Caco-2 (cell line): Measurements from ENCODE around the gene ADH6. TPM values are rescaled to one million over a fixed set of nuclear protein-coding genes. Genes with fewer than 3 reads are reported as not detected.

Source experiments
- BruUV-seq: library from RNA; stranded (reverse); fragments of 400-500 nt; replicated peaks from 2 replicates; lab custom pipeline; 2021; lab: Mats Ljungman, UMichigan
- CTCF ChIA-PET: fragments of 300-600 bp; sonication (Branson Sonifier 250); formaldehyde crosslinking; loops from one replicate; lab custom pipeline; 2022; ENCODE audit warnings: antibody characterized with exemption; lab: Charles Lee
- POLR2A ChIA-PET: fragments of 300-600 bp; sonication (Branson Sonifier 250); formaldehyde crosslinking; loops from one replicate; lab custom pipeline; 2022; ENCODE audit warnings: antibody characterized with exemption; lab: Charles Lee
- DNase-seq, 2 experiments: peaks; one replicate each; pipeline versions ENCODE4 v3.0.0 to v3.0.0-alpha.2; 2020 to 2022
- H3K27me3 ChIP-seq: replicated peaks from 2 replicates; pipeline ENCODE4 v1.6.0; 2011; ENCODE audit warnings: low read length; ENCODE audit not compliant: control insufficient read depth, insufficient read depth
- H3K36me3 ChIP-seq: 2 replicates; pipeline ENCODE4 v1.5.1; 2011; ENCODE audit warnings: low read length; ENCODE audit not compliant: control insufficient read depth, insufficient read depth
- H3K4me1 ChIP-seq: fragments of 250-450 bp; sonication (Bioruptor Pico); 2 replicates; pipeline ENCODE4 v1.5.1; 2020; ENCODE audit warnings: mild to moderate bottlenecking
- H3K4me3 ChIP-seq: 2 replicates; pipeline ENCODE4 v1.5.1; 2011; ENCODE audit warnings: low read depth, mild to moderate bottlenecking, control low read depth, low read length
- H3K9me3 ChIP-seq: fragments of 250-450 bp; sonication (Bioruptor Pico); 2 replicates; pipeline ENCODE4 v1.5.1; 2020; ENCODE audit warnings: mild to moderate bottlenecking, moderate library complexity
- H3K27ac Mint-ChIP-seq: one replicate; pipeline ENCODE4 v1.8.0; 2022; ENCODE audit warnings: mixed read lengths; ENCODE audit not compliant: unreplicated experiment
- H3K27me3 Mint-ChIP-seq: one replicate; pipeline ENCODE4 v1.8.0; 2022; ENCODE audit warnings: mixed read lengths; ENCODE audit not compliant: insufficient read depth, unreplicated experiment
- H3K36me3 Mint-ChIP-seq: one replicate; pipeline ENCODE4 v1.8.0; 2022; ENCODE audit warnings: mild to moderate bottlenecking, mixed read lengths; ENCODE audit not compliant: insufficient read depth, unreplicated experiment
- H3K4me1 Mint-ChIP-seq: one replicate; pipeline ENCODE4 v1.8.0; 2022; ENCODE audit warnings: low read depth, mixed read lengths; ENCODE audit not compliant: unreplicated experiment
- H3K4me3 Mint-ChIP-seq: one replicate; pipeline ENCODE4 v1.8.0; 2022; ENCODE audit warnings: mild to moderate bottlenecking, moderate library complexity, mixed read lengths; ENCODE audit not compliant: unreplicated experiment
- H3K9me3 Mint-ChIP-seq: one replicate; pipeline ENCODE4 v1.8.0; 2022; ENCODE audit warnings: mixed read lengths; ENCODE audit not compliant: unreplicated experiment
- CTCF ChIP-seq, 2 experiments: fragments of 200-600 bp in 1 of 2; IDR thresholded peaks; 1 replicate in 1 of 2; 2 replicates in 1 of 2; pipeline versions ENCODE4 v1.5.1 to v1.8.0; 2011 to 2022; ENCODE audit warnings: antibody characterized with exemption in 1 of 2, control low read depth in 1 of 2, inconsistent platforms in 1 of 2, low read depth in 1 of 2, low read length in 1 of 2, mild to moderate bottlenecking in 1 of 2, moderate library complexity in 1 of 2; ENCODE audit not compliant: insufficient read depth in 1 of 2, severe bottlenecking in 1 of 2, unreplicated experiment in 1 of 2
- intact Hi-C: fragments of 100-400 bp; cut with micrococcal nuclease; formaldehyde crosslinking; loops from one replicate; pipeline ENCODE4 v1.10.0; 2022; ENCODE audit not compliant: unreplicated experiment
- total RNA-seq: library from RNA; stranded (reverse); gene quantifications from 2 replicates; pipeline ENCODE4 v1.2.3, GENCODE V29; 2022

The ADH6 gene
- total RNA-seq, 1 experiment from 2014 or later, result 9.1 TPM

GRCh38 chr4:99157478-99157935 lies 61.5 kb downstream of the ADH6 start:
- peaks cover 24% of the 10 kb centered on the region for H3K4me1 Mint-ChIP-seq
- intact Hi-C loops, result loop anchor here (1.0 to 10.0 kb wide), 8 partner anchors 13 to 407 kb away; partner anchors contain the start of genes ADH4, ADH6 and TRMT10A
- ChIA-PET CTCF (interaction anchor here (0.6 kb wide), 1 partner anchor 220 kb away, joined by 3 read pairs; no protein-coding TSS in a partner anchor), POLR2A (no interaction called here)
- TF ChIP-seq CTCF (IDR thresholded peaks at IDR 0.05; ENCODE audit: insufficient read depth in 1 of 2, low read depth in 1 of 2, low read length in 1 of 2, severe bottlenecking in 1 of 2, unreplicated experiment in 1 of 2), result no peak
- no peaks in the 10 kb centered on the region for H3K9me3 Mint-ChIP-seq
- Histone ChIP-seq H3K36me3 (peaks cover 1% of the 10 kb centered on the region; the same call in 1 of the 2 replicates), H3K27me3 (no peaks in the 10 kb centered on the region), H3K4me1 (peaks cover 29% of the 10 kb centered on the region), H3K9me3 (peaks cover 17% of the 10 kb centered on the region; the same call in 1 of the 2 replicates), H3K4me3 (no peak overlapping the region)
- DNase-seq, result peak in 1 of 2 experiments; percentile 70
- H3K27me3 Mint-ChIP-seq, result no peaks in the 10 kb centered on the region
- H3K36me3 Mint-ChIP-seq, result no peaks in the 10 kb centered on the region
- no peak overlapping the region for H3K4me3 Mint-ChIP-seq
- no TSS peak for BruUV-seq
- peak overlapping the region; percentile 53 for H3K27ac Mint-ChIP-seq

GRCh38 chr4:99156992-99157391 lies 62.1 kb downstream of the ADH6 start:
- BruUV-seq, result no TSS peak
- Histone ChIP-seq H3K4me1 (peaks cover 29% of the 10 kb centered on the region), H3K9me3 (peaks cover 17% of the 10 kb centered on the region; the same call in 1 of the 2 replicates), H3K4me3 (no peak overlapping the region), H3K27me3 (no peaks in the 10 kb centered on the region), H3K36me3 (peaks cover 1% of the 10 kb centered on the region; the same call in 1 of the 2 replicates)
- no peak for TF ChIP-seq CTCF (IDR thresholded peaks at IDR 0.05; ENCODE audit: insufficient read depth in 1 of 2, low read depth in 1 of 2, low read length in 1 of 2, severe bottlenecking in 1 of 2, unreplicated experiment in 1 of 2)
- POLR2A ChIA-PET, result interaction anchor here (0.6 kb wide), 1 partner anchor 68 kb away, joined by 3 read pairs; the partner anchor contains the start of gene ADH5
- Mint-ChIP-seq H3K4me3 (no peak overlapping the region), H3K27me3 (no peaks in the 10 kb centered on the region), H3K4me1 (peaks cover 24% of the 10 kb centered on the region), H3K9me3 (no peaks in the 10 kb centered on the region), H3K27ac (peak overlapping the region; percentile 53), H3K36me3 (no peaks in the 10 kb centered on the region)
- intact Hi-C loops, result loop anchor here (1.0 to 10.0 kb wide), 8 partner anchors 13 to 408 kb away; partner anchors contain the start of genes ADH4, ADH6 and TRMT10A
- CTCF ChIA-PET, result interaction anchor here (0.6 kb wide), 1 partner anchor 221 kb away, joined by 3 read pairs; no protein-coding TSS in a partner anchor
- DNase-seq, result peak in 1 of 2 experiments; percentile 10

- no peaks in the 10 kb centered on the region for H3K27me3 Mint-ChIP-seq
- H3K9me3 Mint-ChIP-seq, result peaks cover 17% of the 10 kb centered on the region
- no peaks in the 10 kb centered on the region for H3K27me3 ChIP-seq
- peaks cover 24% of the 10 kb centered on the region for H3K4me1 Mint-ChIP-seq
- no peak for DNase-seq
- no peaks in the 10 kb centered on the region for H3K36me3 Mint-ChIP-seq
- peaks cover 27% of the 10 kb centered on the region for H3K9me3 ChIP-seq
- POLR2A ChIA-PET, result no interaction called here
- no peak overlapping the region for H3K4me3 Mint-ChIP-seq
- intact Hi-C loops, result loop anchor here (5.0 to 10.0 kb wide), 3 partner anchors 132 to 410 kb away; partner anchors contain the start of gene TRMT10A
- no peak for TF ChIP-seq CTCF (IDR thresholded peaks at IDR 0.05; ENCODE audit: insufficient read depth in 1 of 2, low read depth in 1 of 2, low read length in 1 of 2, severe bottlenecking in 1 of 2, unreplicated experiment in 1 of 2)
- no peak overlapping the region for H3K4me3 ChIP-seq
- H3K27ac Mint-ChIP-seq, result peak overlapping the region; percentile 53
- BruUV-seq, result no TSS peak
- H3K4me1 ChIP-seq, result peaks cover 29% of the 10 kb centered on the region
- peaks cover 1% of the 10 kb centered on the region; the same call in 1 of the 2 replicates for H3K36me3 ChIP-seq
- CTCF ChIA-PET, result no interaction called here
Observed at GRCh38 chr4:99154658-99155342, 64.2 kb downstream of the ADH6 start.
